GM18907 (cell line): ENCODE results near the gene CHL1.

Experiments
- ATAC-seq: cut with Tn5 transposase; IDR thresholded peaks from one replicate; pipeline ENCODE4 v1.9.1; 2021; ENCODE audit warnings: mild to moderate bottlenecking, moderate library complexity; ENCODE audit not compliant: unreplicated experiment

The CHL1 gene

GRCh38 chr3:217948-218347 is 21.4 kb downstream of the CHL1 start:
- peak; percentile 72 for ATAC-seq

GRCh38 chr3:228442-229182 is 32.0 kb downstream of the CHL1 start:
- no peak for ATAC-seq

DNA sequence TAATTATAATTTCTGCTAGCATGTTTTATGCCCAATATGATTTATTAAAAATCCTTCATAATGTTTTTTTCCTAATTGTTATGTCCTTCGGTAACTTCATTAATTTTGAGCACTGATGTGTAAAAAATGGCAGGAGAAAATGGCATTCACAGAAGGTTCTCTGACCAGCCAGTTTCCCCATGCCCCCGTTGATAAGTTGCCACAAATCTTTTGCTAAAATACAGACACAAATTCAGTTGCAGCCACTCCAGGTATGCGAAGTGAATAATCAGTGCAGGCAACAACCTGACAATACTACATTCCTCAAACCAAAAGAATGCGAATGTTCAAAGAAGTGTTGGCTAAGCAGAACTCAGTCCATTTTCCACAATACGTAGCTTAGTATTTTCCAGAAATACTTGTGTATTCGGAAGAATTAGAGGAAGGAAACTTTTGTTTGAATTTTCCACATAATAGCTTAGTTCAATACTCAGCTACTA is 32.7 kb downstream of the CHL1 start:
- ATAC-seq = no peak

DNA sequence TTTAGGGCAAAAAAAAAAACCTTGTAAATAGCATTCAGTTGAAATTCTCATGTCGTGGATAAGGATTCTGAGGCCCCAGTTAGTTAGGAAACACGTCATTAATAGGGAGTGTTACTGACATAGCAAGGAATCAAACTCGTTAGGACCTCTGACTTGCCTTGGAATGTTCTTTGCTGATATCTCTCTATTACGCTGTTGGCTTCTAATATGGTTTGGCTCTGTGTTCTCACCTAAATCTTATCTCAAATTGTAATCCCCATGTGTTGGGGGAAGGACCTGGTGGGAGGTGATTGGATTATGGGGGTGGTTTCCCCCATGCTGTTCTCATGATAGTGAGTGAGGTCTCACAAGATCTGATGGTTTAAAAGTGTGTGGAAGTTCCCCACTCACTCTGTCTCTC is 40.3 kb downstream of the CHL1 start:
- no peak for ATAC-seq

- no peak for ATAC-seq
Observed at GRCh38 chr3:242602-243355, 46.2 kb downstream of the CHL1 start.

- no peak for ATAC-seq
Observed at GRCh38 chr3:243356-243725, 46.8 kb downstream of the CHL1 start.

DNA sequence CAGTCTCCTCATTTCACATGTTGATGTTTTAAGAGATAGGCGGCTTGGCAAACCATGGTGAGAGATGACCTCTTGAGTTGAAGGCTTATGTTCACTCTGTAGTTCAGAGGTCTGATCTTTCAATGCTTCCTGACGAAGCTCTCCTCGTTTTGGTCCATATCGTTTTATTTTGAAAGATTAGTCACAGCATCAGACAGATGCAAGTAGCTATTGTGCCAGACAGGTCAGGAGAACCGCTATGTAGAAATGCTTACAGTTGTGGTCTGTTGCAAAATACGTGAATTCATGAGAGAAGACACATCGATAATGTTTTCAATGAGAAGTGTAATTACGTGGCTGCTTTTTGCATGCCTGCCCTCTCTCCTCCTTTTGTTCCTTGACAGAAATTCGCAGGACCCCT is 47.5 kb downstream of the CHL1 start:
- no peak for ATAC-seq

GRCh38 chr3:247916-248315 is 51.4 kb downstream of the CHL1 start:
- no peak for ATAC-seq

- ATAC-seq = no peak
Observed at GRCh38 chr3:248864-249520, 52.4 kb downstream of the CHL1 start.

- ATAC-seq = no peak
Observed at GRCh38 chr3:249587-250262, 53.2 kb downstream of the CHL1 start.

DNA sequence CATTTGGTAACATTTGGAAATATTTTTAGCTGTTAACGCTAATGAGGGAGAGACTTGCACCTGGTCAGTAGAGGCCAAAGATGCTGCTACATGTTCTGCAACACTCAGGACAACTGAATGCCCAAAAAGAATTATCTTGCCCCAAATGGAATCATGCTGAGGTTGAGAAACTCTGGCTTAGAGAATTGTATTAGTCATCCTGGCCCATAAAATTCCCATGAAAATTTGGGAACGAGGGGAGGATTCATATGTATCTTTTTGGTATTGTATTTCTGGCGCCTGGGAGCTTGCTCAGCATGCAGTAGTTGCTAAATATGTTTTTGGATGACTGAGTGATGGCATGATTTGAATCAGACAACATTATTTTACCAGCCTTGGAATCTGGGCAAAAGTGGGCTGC is 59.9 kb downstream of the CHL1 start:
- ATAC-seq = no peak

DNA sequence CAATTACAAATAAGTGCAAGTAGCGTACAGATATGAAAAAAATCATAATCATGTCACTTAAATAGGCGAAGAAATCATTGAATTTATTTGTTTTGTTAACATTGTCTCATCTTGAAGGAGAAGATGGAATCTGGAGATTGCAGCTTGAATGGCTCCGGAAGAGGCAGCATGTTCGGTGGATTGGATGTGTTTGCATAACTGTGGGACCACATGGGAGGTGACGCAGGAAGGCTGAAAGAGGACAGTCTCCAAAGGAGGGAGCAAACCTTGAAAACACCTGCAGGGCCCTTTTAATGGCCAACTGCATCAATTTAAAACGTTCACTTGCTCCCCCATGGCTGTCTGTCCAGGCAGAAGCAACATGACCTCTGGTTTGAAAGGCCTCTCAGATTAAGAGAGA is 61.3 kb downstream of the CHL1 start:
- ATAC-seq = no peak

GRCh38 chr3:260898-261297 is 64.3 kb downstream of the CHL1 start:
- ATAC-seq = no peak

GRCh38 chr3:263393-263792 is 66.8 kb downstream of the CHL1 start:
- ATAC-seq = no peak

GRCh38 chr3:264394-265156 is 68.0 kb downstream of the CHL1 start:
- no peak for ATAC-seq

DNA sequence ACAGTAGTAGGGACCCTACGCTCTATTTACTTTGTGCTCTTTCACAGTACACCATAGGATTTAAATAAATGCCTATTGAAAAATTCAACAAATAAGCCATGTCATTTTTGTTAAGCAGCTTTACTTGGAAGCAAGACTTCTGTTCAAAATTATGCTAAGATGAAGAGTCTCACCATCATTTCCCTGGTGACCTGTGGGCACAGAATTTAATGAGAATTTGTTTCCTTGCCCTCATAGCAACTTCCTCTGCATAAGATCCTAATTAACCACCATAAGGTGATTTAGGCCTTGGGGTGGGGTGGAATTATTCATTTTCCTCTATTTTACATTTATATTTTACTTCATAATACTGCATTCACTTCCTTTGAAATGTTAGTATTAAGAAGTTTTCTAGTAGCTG is 70.5 kb downstream of the CHL1 start:
- no peak for ATAC-seq

DNA sequence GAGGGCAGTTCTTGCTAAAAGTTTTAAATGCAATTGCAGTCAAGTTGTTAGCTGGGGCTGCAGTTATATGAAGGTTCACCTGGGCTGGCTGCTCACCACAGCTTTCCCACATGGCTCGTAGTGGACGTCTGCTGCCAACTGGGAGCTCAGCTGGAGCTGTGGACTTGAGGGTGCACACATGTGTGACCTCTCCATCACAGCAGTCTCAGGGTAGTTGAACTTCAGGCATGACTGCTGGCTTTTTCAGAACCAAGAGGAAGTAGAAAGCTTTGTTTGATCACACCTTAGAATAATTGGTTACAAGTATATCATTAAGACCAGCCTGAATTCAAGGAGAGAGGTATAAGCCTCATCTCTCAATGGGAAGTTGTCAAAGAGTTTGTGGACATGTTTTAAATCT is 74.1 kb downstream of the CHL1 start:
- peak; percentile 37 for ATAC-seq

DNA sequence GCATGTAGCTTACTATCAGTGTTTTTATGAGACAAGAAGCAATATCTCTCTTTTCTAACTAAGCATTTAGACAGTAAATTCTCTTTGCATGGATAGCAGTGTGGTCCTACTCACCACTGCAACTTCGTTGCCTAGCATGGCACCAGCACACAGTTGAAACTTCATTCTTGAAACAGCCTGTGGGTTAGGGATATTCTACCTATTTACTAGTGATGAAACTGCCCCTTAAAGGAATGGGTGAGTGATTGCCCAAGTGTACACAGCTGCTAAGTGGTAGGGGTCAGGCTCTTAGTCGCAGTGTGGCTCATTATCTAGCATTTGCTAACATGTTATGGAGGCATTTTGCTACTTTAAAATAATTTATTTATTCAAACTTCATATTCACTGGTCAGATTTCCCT is 78.4 kb downstream of the CHL1 start:
- ATAC-seq = no peak

DNA sequence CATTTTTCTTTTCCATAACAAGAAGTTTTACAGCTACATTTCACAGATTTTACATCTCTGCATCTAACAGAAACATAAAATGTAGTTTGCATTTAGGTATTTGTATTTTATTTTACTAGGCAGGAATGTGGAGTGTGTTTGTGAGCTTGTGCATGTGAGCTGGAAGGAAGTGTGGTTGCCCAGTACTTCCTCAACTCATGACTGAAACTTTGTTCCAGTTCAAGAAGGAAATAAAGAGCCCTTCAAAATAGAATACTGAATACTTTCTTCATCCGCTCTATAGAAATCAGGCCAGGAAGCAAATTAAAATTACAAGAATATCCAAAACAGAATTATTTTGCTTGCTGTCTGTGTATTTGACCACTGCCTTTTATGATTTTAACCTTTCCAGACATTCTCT is 81.3 kb downstream of the CHL1 start:
- peak; percentile 25 for ATAC-seq

GRCh38 chr3:278300-279064 is 81.9 kb downstream of the CHL1 start:
- ATAC-seq = peak; percentile 85
